ENCODE measurements around the gene GRK6. TPM values are rescaled to one million over a fixed set of nuclear protein-coding genes. Genes with fewer than 3 reads are reported as not detected.

The GRK6 gene
- polyA plus RNA-seq, 1 experiment = 37.7 TPM

DNA sequence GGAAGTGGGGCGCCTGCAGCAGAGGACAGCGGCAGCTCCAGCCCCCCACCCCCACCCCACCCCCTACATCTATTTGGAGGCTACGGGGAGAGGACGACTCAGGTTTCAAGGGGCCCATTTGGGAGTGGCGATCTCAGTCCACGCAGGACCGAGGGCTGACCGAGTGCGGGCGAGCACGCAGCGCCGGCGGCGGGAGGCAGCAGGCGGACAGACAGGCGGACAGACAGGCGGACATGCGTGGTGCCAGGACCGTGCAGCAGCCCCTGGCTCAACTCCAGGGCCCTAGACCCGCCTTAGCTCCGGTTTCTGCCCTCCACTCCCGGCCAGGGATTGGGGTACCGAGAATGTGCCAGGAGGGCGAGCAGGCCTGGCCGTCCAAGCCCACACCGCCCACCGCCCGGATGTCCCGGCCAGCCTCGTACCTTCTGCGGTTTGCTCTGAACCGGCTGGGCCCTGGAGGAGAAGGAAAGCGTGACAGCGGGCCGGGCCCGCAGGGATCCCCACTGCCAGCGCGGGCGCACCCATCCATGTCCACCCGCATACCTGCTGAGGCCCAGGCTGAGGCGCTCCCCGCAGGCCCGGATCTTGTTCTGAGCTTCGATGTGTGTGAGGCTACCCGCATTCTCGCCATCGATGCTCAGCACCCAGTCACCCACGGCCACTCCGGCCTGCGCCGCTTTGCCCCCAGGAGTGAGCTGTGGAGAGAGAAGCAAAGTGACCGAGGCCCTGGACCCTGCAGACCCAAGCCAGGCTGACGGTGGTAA lies 65.7 kb downstream of the GRK6 start:
- H3K36me3 ChIP-seq (ENCODE audit: control insufficient read depth, insufficient read depth, low read length) = peaks cover 73% of the 10 kb centered on the region
- ChIA-PET POLR2A (interaction anchor here (1.0 kb wide), 1 partner anchor 11 kb away, joined by 4 read pairs; no protein-coding TSS in a partner anchor), CTCF (interaction anchor here (0.8 to 8.2 kb wide), 6 partner anchors 8 to 36 kb away, joined by 3 to 85 read pairs (median 3); no protein-coding TSS in a partner anchor)
- TF ChIP-seq, protein P1, sequence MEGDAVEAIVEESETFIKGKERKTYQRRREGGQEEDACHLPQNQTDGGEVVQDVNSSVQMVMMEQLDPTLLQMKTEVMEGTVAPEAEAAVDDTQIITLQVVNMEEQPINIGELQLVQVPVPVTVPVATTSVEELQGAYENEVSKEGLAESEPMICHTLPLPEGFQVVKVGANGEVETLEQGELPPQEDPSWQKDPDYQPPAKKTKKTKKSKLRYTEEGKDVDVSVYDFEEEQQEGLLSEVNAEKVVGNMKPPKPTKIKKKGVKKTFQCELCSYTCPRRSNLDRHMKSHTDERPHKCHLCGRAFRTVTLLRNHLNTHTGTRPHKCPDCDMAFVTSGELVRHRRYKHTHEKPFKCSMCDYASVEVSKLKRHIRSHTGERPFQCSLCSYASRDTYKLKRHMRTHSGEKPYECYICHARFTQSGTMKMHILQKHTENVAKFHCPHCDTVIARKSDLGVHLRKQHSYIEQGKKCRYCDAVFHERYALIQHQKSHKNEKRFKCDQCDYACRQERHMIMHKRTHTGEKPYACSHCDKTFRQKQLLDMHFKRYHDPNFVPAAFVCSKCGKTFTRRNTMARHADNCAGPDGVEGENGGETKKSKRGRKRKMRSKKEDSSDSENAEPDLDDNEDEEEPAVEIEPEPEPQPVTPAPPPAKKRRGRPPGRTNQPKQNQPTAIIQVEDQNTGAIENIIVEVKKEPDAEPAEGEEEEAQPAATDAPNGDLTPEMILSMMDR (IDR thresholded peaks at IDR 0.05; ENCODE audit: insufficient read depth, low read depth, low read length) = no peak
- no peak overlapping the region for H3K4me3 ChIP-seq (ENCODE audit: low read depth, low read length)
- no peak for DNase-seq (ENCODE audit: low read depth)
- H3K27me3 ChIP-seq (ENCODE audit: control insufficient read depth, insufficient read depth, low read length) = no peaks in the 10 kb centered on the region

Other genes with a start within 250 kb of the GRK6 start
- 39.7 and 54.7 TPM in 2 replicates for gene RAB24, start 123.0 kb upstream of the GRK6 start, polyA plus RNA-seq (2011; rRNA removed)
- gene PRELID1, start 122.9 kb upstream of the GRK6 start, polyA plus RNA-seq (2011; rRNA removed) = 182 and 245 TPM in 2 replicates
- 11.8 and 18.1 TPM in 2 replicates for gene MXD3, start 114.8 kb upstream of the GRK6 start, polyA plus RNA-seq (2011; rRNA removed)
- gene LMAN2, start 75.0 kb upstream of the GRK6 start, polyA plus RNA-seq (2011; rRNA removed) = 228 and 248 TPM in 2 replicates
- 4.1 and 6.0 TPM in 2 replicates for gene RGS14, start 68.8 kb upstream of the GRK6 start, polyA plus RNA-seq (2011; rRNA removed)
- not detected in 2 replicates for gene SLC34A1, start 42.2 kb upstream of the GRK6 start, polyA plus RNA-seq (2011; rRNA removed)
- gene PFN3, start 26.0 kb upstream of the GRK6 start, polyA plus RNA-seq (2011; rRNA removed) = not detected in 2 replicates
- 0.67 and 0.69 TPM in 2 replicates for gene F12, start 17.1 kb upstream of the GRK6 start, polyA plus RNA-seq (2011; rRNA removed)
- gene PRR7, start 20.1 kb downstream of the GRK6 start, polyA plus RNA-seq (2011; rRNA removed) = 1.6 TPM in 2 replicates
- 103 and 176 TPM in 2 replicates for gene DBN1, start 47.0 kb downstream of the GRK6 start, polyA plus RNA-seq (2011; rRNA removed)
- gene PDLIM7, start 70.9 kb downstream of the GRK6 start, polyA plus RNA-seq (2011; rRNA removed) = 344 and 624 TPM in 2 replicates
- gene DOK3, start 83.2 kb downstream of the GRK6 start, polyA plus RNA-seq (2011; rRNA removed) = 0.92 and 1.2 TPM in 2 replicates
- 93.3 and 144 TPM in 2 replicates for gene DDX41, start 90.3 kb downstream of the GRK6 start, polyA plus RNA-seq (2011; rRNA removed)
- 23.1 and 31.9 TPM in 2 replicates for gene FAM193B, start 127.9 kb downstream of the GRK6 start, polyA plus RNA-seq (2011; rRNA removed)
- 310 and 391 TPM in 2 replicates for gene TMED9, start 165.5 kb downstream of the GRK6 start, polyA plus RNA-seq (2011; rRNA removed)
- gene B4GALT7, start 173.5 kb downstream of the GRK6 start, polyA plus RNA-seq (2011; rRNA removed) = 23.2 and 39.5 TPM in 2 replicates

Data from BJ (cell line).